Omental fat pad (tissue), 4 donors: ENCODE results near the gene UROC1. TPM values are rescaled to one million over a fixed set of nuclear protein-coding genes. Genes with fewer than 3 reads are reported as not detected.

Source experiments
- ATAC-seq: fragments of 150-250 bp; one replicate; pipeline ENCODE4 v1.9.1; 2016; ENCODE audit warnings: mild to moderate bottlenecking, moderate library complexity; ENCODE audit not compliant: low FRiP score
- DNase-seq: peaks from one replicate; pipeline ENCODE4 v3.0.0-alpha.2; 2019; ENCODE audit warnings: low spot score
- CTCF ChIP-seq, 3 donors: fragments of 450-650 bp; IDR thresholded peaks; one replicate each; pipeline ENCODE4 v1.5.1; 2016 to 2017; ENCODE audit warnings: antibody characterized with exemption in 3 of 3, mild to moderate bottlenecking in 3 of 3, moderate library complexity in 2 of 3
- total RNA-seq, 4 donors: library from RNA; depleted of rRNA; stranded (reverse); fragments of >200 nt; gene quantifications; one replicate each; pipeline ENCODE4 v1.1.0, GENCODE V29; 2016

Gene UROC1
- total RNA-seq, 4 donors from 2014 or later = not detected

DNA sequence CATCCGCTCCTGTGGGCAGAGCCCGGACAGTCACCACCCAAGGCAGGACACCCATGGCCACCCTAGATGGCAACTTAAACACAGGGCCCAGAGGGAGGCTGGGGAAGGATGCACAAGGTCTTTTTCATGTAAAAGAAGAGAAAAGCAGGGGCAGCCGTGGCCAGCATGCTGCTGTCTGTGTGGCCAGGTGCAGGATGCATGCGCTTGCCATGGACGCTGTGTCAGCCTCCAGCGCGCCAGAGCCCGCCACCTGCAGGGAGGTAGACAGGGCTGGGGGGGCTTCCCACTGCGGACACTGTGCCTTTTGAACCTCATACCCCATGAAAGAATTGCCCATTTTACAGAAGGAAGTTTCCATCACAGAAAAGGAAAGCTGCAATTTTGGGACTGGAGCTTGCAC lies 18.2 kb downstream of the UROC1 start:
- ATAC-seq (no peak), DNase-seq (no peak)
- TF ChIP-seq CTCF (IDR thresholded peaks at IDR 0.05) = no peak

DNA sequence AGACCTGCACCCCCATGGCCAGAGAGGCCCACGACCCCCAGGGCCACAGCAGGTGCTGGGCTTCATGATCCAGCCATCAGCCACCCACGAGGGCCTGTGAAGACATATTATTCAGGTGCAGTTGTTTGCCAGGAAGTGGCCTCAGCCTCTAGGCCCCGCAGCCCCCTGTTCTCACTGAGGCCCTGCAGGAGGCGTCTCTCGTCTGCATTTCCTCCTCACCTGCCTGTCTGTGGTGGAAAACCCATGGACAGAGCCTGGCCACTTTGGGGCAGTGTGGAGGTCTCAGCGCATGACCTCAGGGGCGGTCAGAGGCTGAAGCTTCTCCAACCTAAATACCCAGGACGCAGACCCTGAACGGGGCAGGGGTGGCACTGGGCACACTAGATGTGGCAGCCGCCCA lies 18.6 kb downstream of the UROC1 start:
- DNase-seq (no peak), ATAC-seq (no peak)
- TF ChIP-seq CTCF (IDR thresholded peaks at IDR 0.05) = no peak

GRCh38 chr3:126498461-126498860 lies 19.1 kb downstream of the UROC1 start:
- no peak for TF ChIP-seq CTCF (IDR thresholded peaks at IDR 0.05)
- no peak for ATAC-seq
- no peak for DNase-seq

- no peak for DNase-seq
- no peak for TF ChIP-seq CTCF (IDR thresholded peaks at IDR 0.05)
- no peak for ATAC-seq
Measured at GRCh38 chr3:126497956-126498355, 19.6 kb downstream of the UROC1 start.

- no peak for TF ChIP-seq CTCF (IDR thresholded peaks at IDR 0.05)
- DNase-seq = no peak
- no peak for ATAC-seq
Measured at GRCh38 chr3:126496894-126497850, 20.4 kb downstream of the UROC1 start.

DNA sequence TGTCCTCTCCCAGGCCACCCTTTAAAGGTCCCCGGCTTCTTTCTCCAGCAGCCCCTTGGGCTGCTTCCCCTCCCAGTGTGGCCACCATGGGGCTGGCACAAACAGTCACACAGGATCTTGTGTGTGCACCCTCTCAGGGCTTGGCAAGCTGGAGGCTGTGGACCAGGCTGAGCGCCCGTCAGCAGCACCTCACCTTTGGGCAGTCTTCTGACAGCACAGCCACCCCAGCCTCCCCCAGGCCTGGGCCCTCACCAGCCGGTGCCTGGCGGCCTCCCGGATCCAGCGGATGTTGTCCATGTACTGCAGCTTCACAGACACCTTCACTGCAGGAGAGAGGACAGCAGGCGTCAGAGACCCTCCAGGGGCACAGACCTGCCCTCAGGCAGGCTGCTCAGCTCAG lies 21.8 kb downstream of the UROC1 start:
- no peak for ATAC-seq
- no peak for DNase-seq
- no peak for TF ChIP-seq CTCF (IDR thresholded peaks at IDR 0.05)

DNA sequence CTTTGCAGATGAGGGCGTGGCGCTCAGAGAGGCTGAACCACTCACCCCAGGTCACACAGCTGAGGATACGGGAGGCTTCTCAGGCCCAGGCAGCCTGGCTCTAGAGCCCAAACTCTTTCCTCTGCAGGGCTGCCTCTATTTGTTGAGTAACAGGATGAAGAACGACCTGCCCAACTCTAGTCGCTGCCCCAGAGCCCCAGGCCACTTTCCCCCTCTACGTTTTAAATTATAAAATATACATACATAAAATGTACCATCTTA lies 22.7 kb downstream of the UROC1 start:
- DNase-seq = no peak
- ATAC-seq = no peak
- no peak for TF ChIP-seq CTCF (IDR thresholded peaks at IDR 0.05)
